T-helper 1 cell (primary cell): ENCODE results near the gene FLNB.

Source experiments
- DNase-seq, 5 donors: peaks; one replicate each; pipeline ENCODE4 v3.0.0-alpha.2; 2012 to 2020

The FLNB gene

DNA sequence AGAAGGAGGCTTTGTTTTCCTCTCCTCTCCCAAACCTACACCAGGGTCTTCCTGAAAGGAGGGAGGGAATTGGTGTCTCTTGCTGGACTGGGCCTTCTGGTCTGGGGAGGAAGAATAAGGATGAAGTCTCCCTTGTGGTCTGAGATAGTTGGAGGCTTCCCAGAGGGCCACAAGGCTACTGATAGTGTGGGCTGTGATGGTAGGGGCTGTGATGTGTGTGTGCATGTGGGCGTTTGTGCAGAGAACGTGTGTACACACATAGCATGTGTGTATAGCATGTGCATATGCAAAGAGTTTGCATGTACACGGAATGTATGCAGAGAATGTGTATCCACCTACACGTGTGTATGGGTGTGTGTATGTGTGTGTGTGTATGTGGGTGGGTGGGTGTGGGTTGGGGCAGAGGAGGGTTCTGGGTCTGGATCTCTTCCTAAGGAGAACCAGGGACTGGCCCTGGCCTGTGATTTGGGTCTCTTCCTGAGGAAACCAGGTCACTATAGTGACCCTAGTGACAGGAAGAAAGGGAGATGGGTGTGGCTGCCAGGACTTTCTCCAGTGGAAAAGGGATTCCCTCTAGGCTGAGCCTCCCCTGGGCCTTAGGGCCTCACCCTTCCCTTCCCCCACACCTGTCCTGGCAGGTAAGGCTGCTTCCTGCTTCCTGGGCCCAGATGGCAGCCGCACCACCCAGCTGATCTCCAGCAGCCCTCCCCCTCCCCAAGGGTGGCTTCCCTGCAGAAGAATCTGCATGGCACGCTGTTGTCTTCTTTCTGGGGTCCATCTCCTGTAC lies 1.7 kb downstream of the FLNB start:
- no peak for DNase-seq

DNA sequence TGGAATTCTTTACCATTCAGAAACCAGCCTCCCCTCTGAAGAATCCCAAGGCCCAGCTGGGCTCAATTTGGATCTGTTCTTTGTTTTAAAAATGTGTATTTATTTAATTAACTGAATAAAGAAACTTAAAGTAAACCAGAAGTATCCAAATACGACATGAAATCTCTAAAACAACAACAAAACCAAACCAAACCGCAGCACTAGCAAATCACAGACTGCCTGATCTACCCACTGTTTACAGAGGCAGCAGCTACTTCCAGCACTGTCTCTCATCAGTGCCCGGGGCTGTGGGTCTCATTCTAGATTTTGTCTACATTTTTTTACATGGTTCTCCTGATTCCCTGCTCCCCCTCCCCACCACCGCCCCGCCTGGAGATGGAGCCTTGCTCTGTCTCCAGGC lies 2.3 kb downstream of the FLNB start:
- no peak for DNase-seq

GRCh38 chr3:58011580-58011979 lies 3.4 kb downstream of the FLNB start:
- no peak for DNase-seq

DNA sequence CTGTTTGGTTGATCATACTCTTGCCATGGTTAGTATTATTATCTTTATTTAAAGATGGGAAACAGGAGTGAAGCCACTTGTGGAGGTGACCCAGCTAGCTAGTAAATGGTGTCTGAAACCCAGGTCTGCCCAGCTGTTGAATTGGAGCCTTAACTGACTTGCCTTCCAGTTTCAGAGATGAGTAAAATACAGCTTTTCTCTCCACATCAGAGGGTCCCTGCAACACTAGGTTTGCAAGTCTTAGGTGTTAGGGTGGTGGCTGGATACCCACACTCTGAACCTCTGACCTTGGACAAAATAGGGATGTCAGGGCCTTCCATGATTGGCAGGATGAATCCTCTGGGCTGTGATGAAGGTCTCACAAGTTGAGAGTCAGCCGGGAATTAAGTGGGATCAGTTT lies 4.1 kb downstream of the FLNB start:
- no peak for DNase-seq

GRCh38 chr3:58013099-58013498 lies 4.9 kb downstream of the FLNB start:
- DNase-seq = no peak

GRCh38 chr3:58013973-58014649 lies 5.9 kb downstream of the FLNB start:
- no peak for DNase-seq

DNA sequence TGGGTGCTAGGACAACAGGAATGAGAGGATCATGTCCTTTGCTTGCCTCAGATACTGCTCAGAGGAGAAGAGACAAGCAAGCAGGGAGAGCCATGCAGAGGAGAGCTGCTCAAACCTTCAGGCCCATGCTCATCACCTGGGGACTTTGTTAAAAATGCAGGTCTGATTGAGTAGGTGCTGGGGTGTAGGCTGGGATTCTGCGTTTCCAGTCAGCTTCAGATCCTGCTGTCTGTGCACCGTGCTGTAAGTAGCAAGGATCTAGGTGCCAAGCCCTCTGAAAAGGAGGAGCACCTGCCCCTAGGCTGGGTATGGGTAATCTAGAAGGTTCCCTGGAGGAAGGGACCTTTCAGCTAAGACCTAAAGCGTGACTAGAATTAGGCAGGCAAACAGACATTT lies 7.3 kb downstream of the FLNB start:
- DNase-seq = no peak

- DNase-seq = no peak
These were observed 8.5 kb downstream of the FLNB start for GRCh38 chr3:58016710-58017109.

DNA sequence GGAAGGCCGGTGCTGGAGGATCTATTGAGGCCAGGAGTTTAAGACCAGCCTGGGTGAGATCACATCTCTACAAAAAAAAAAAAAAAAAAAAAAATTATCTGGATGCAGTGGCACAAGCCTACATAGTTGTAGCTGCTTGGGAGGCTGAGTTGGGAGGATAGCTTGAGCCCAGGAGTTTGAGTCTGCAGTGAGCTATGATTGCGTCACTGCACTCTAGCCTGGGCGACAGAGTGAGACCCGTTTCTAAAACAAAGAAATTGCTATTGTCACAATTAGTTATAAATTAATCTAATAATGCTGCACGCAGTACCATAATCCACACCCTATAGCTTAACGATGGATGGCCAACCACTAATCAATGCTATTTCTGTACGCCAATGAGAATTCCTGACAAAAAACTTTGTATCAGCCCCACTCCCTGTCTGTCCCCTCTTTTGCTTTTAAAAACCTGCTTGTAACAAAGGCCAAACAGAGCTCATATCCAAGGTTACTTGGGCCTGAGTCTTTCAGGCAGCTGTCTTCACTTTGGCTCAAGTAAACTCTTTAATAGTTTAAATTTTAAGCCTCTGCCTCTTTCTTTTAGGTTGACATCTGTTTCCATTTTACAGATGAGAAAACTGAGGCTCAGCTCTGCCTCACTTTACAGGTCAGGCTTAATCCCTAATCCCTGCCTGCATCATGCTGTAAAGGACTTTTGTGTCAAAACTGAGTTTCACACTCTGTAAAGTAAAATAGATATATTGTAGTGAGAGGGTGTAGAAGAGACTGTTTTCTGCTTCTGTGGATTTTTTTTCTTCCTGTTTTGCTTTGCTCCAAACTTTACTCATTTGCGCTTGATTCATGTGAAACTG lies 10.9 kb downstream of the FLNB start:
- DNase-seq = no peak

- no peak for DNase-seq
These were observed 12.5 kb downstream of the FLNB start for GRCh38 chr3:58020783-58021071.

DNA sequence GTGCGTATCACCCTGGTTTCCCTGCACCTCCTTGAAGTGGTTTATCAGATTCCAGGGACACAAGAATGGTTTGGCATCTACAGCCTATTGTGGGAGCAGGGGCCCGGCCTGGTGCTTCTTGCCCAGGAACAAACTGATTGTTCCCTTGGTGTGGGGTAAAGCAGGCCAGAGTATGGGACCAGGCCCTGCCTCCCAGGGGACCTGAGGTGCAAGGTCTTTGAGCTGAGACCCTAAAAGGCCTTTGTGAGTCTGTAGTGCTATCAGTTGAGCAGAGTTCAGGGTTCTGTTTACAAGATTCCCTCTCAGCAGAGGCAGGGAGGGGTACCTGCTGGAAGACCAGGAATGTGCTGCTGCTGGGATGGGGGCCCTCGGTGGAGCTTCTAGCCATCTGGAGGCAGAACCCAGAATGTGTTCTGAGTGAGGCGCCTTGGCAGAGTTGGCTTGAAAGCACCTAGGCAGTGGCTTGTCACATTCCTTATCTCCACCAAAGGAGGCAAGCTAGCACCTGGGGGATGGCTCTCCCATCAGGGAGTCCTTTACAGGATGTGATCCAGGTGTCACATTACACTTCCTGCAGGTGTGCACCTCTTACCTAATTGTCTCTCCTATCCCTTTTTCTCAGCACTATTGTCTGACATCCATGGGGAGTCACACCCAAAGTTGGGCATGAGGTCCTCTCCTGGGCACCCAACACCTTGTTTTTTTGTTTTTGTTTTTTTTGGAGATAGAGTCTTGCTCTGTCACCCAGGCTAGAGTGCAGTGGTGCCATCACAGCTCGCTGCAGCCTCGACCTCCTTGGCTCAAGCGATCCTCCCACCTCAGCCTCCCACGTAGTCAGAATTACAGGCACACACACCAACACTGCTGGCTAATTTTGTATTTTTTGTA lies 13.1 kb downstream of the FLNB start:
- no peak for DNase-seq

- DNase-seq = no peak
These were observed 13.7 kb downstream of the FLNB start for GRCh38 chr3:58021962-58022361.

- DNase-seq = peak in 1 of 5 donors; percentile 67
These were observed 14.3 kb downstream of the FLNB start for GRCh38 chr3:58022490-58022889.

GRCh38 chr3:58023531-58023930 lies 15.3 kb downstream of the FLNB start:
- DNase-seq = no peak

GRCh38 chr3:58025406-58025805 lies 17.2 kb downstream of the FLNB start:
- DNase-seq = no peak

DNA sequence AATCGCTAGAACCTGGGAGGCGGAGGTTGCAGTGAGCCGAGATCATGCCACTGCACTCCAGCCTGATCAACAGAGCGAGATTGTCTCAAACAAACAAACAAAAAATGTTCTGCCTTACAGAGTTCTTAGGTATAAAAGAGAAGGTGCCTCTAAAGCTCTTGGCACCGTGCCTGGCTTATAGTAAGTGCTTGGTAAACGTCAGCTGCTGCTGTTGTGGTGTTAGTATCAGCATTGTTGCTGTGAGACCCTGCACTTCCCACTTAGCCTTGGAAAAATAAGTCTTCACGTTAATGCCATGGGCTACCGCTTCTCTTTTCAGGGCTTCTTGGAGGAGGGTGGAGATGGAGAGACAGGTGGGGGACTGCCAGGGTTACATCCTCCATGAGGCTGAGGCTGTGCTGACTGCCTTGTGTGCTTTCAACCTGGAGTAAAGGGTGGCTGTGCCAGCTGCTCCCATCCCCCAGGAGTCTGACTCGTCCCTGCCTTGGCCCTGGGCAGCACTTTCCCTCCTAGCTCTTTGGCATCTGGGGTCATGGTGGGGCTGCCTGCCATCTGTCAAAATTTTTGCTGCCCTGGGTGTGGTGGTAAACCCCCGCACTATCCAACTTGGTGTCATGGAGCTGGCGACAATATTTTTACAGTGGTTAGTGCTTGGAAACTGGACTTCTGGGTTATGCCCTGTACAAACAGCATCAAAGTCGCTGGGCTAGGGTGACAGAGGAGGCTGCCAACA lies 17.8 kb downstream of the FLNB start:
- no peak for DNase-seq

- DNase-seq = no peak
These were observed 18.4 kb downstream of the FLNB start for GRCh38 chr3:58026598-58026997.

DNA sequence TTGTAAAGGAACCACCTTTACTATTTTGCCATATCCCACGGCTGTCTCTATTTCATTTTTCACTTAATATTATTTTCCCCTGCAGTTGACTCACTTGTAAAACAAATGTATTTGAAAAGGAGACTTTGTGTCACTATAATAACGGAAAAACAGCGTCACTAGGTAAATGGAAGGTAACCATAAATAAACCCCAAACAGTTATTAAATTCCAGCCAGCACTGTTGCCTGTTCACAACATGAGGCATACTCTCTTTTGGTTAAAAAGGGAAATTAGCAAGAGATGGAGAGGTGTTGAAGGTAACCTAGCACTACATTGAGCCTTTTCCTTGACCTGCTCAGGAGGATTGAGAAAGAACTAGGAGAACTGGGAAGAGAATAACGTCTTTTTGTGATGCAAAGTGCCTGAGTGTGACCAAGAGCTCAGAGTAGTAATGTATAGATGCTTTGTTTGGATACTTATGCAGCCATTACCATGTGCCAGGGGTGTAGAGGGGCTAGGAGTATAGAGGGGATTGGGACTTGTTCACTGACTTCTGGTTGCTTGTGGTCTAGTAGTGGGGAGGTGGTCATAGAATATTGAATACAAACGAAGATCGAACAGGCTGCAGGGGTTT lies 19.6 kb downstream of the FLNB start:
- no peak for DNase-seq

- DNase-seq = no peak
These were observed 20.7 kb downstream of the FLNB start for GRCh38 chr3:58028902-58029301.

GRCh38 chr3:58029842-58030584 lies 21.8 kb downstream of the FLNB start:
- no peak for DNase-seq

DNA sequence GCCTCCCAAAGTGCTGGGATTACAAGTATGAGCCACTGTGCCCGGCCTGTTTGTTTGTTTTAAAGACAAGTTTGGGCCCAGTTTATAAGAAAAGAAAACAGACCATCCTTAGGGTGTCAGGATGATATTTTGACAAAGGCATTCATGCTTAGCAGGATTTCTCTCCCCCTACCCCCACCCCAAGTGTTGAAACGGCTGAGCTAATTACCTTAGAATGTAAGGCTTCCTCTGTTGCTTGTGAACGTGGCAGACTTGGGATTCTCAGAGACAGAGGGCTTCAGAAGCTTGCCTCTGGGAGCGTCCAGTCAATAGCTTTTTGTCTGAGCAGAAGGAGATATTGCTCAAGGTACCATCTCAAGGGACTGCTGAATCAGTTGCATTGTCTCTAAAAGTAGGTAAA lies 24.0 kb downstream of the FLNB start:
- no peak for DNase-seq
